Cardiac fibroblast (primary cell): ENCODE measurements around the gene PCAT7.
"Not testable (repeated sequence)": the region's sequence is repeated elsewhere in the genome, so short reads cannot be mapped to it uniquely, and the experiment has no call there.

ENCODE experiments used
- DNase-seq, 2 donors: peaks; one replicate each; pipeline versions ENCODE4 v3.0.0 to v3.0.0-alpha.2; 2010; ENCODE audit warnings: low read depth in 2 of 2
- H3K4me3 ChIP-seq, 2 donors: replicated peaks in 1 of 2; 1 replicate in 1 of 2; 2 replicates in 1 of 2; pipeline ENCODE4 v1.5.1; 2011; ENCODE audit warnings: low read depth in 2 of 2, low read length in 2 of 2, mild to moderate bottlenecking in 2 of 2, moderate library complexity in 1 of 2
- TF ChIP-seq, protein P1 (sequence below): IDR thresholded peaks from one replicate; pipeline ENCODE4 v1.5.1; 2011; ENCODE audit warnings: low read depth, mild to moderate bottlenecking, low read length, inconsistent platforms

Gene PCAT7

GRCh38 chr9:94533601-94534000 lies 21.3 kb upstream of the PCAT7 start:
- no peak for DNase-seq
- no peak overlapping the region for H3K4me3 ChIP-seq
- TF ChIP-seq, protein P1, sequence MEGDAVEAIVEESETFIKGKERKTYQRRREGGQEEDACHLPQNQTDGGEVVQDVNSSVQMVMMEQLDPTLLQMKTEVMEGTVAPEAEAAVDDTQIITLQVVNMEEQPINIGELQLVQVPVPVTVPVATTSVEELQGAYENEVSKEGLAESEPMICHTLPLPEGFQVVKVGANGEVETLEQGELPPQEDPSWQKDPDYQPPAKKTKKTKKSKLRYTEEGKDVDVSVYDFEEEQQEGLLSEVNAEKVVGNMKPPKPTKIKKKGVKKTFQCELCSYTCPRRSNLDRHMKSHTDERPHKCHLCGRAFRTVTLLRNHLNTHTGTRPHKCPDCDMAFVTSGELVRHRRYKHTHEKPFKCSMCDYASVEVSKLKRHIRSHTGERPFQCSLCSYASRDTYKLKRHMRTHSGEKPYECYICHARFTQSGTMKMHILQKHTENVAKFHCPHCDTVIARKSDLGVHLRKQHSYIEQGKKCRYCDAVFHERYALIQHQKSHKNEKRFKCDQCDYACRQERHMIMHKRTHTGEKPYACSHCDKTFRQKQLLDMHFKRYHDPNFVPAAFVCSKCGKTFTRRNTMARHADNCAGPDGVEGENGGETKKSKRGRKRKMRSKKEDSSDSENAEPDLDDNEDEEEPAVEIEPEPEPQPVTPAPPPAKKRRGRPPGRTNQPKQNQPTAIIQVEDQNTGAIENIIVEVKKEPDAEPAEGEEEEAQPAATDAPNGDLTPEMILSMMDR = no peak

GRCh38 chr9:94534901-94535300 lies 20.0 kb upstream of the PCAT7 start:
- DNase-seq = peak in 1 of 2 donors; percentile 13
- TF ChIP-seq, protein P1 = no peak
- no peak overlapping the region for H3K4me3 ChIP-seq

GRCh38 chr9:94538908-94539307 lies 16.0 kb upstream of the PCAT7 start:
- H3K4me3 ChIP-seq = no peak overlapping the region
- TF ChIP-seq, protein P1 = no peak
- no peak for DNase-seq

- not testable (repeated sequence) for H3K4me3 ChIP-seq, DNase-seq
These were observed 10.5 kb upstream of the PCAT7 start for GRCh38 chr9:94544335-94544734.

- H3K4me3 ChIP-seq = no peak overlapping the region
- TF ChIP-seq, protein P1 = no peak
- no peak for DNase-seq
These were observed 8.9 kb upstream of the PCAT7 start for GRCh38 chr9:94545940-94546339.

- TF ChIP-seq, protein P1 = no peak
- DNase-seq = no peak
- H3K4me3 ChIP-seq = no peak overlapping the region
These were observed 1.6 kb upstream of the PCAT7 start for GRCh38 chr9:94553029-94553938.

DNA sequence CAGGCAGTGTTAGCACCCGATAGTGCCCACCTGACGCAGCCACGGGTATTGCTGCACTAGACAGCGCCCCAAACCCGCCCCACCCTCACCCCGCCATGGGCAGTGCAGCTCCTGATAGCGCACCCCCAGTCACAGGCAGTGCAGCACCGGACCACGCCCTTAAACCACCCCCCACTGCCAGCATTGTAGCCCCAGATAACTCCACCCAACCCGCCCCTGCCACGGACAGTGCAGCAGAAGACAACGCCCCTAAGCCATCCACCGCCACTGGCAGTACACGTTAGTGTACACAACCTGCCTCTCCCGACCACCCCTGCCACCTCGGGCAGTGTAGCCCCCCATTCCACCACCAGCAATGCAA lies 825 bp upstream of the PCAT7 start:
- H3K4me3 ChIP-seq = no peak overlapping the region
- TF ChIP-seq, protein P1 = no peak
- DNase-seq = no peak
